Heart right ventricle (tissue), 16 donors: ENCODE data around the gene BICDL1. TPM values are rescaled to one million over a fixed set of nuclear protein-coding genes. Genes with fewer than 3 reads are reported as not detected.

Source experiments
- ATAC-seq, 8 donors: fragments of 200-7000 bp; cut with Tn5 transposase; one replicate each; pipeline ENCODE4 v1.9.1; 2020; ENCODE audit warnings: mild to moderate bottlenecking in 8 of 8, moderate library complexity in 8 of 8, moderate number of reproducible peaks in 1 of 8
- DNase-seq, 2 donors: peaks; one replicate each; pipeline ENCODE4 v3.0.0-alpha.2; 2020
- H3K27ac ChIP-seq, 10 donors: fragments of 200-600 bp; sonication (generic) in 2 of 10; one replicate each; pipeline versions ENCODE4 v1.5.0 to v1.8.0; 2020 to 2022; ENCODE audit warnings: mild to moderate bottlenecking in 3 of 10
- H3K27me3 ChIP-seq, 7 donors: fragments of 200-600 bp; one replicate each; pipeline ENCODE4 v1.8.0; 2021 to 2022; ENCODE audit warnings: mild to moderate bottlenecking in 2 of 7
- H3K36me3 ChIP-seq, 9 donors: fragments of 200-600 bp; sonication (generic) in 1 of 9; one replicate each; pipeline versions ENCODE4 v1.5.0 to v1.8.0; 2020 to 2022; ENCODE audit warnings: mild to moderate bottlenecking in 2 of 9
- H3K4me1 ChIP-seq, 9 donors: fragments of 200-600 bp; sonication (generic) in 1 of 9; one replicate each; pipeline versions ENCODE4 v1.5.0 to v1.8.0; 2020 to 2022; ENCODE audit warnings: mild to moderate bottlenecking in 4 of 9
- H3K4me3 ChIP-seq, 10 donors: fragments of 200-600 bp; sonication (generic) in 2 of 10; one replicate each; pipeline versions ENCODE4 v1.5.0 to v1.8.0; 2020 to 2022; ENCODE audit warnings: mild to moderate bottlenecking in 7 of 10, moderate library complexity in 2 of 10
- H3K9me3 ChIP-seq, 11 donors: fragments of 200-600 bp in 10 of 11; sonication (generic) in 2 of 11; one replicate each; pipeline versions ENCODE4 v1.5.0 to v1.8.0; 2013 to 2022; ENCODE audit warnings: mild to moderate bottlenecking in 2 of 11, control low read depth in 1 of 11, moderate library complexity in 1 of 11
- CTCF ChIP-seq, 9 donors: fragments of 200-600 bp; sonication (generic) in 2 of 9; IDR thresholded peaks; one replicate each; pipeline versions ENCODE4 v1.5.0 to v1.8.0; 2021 to 2022; ENCODE audit warnings: antibody characterized with exemption in 9 of 9, mild to moderate bottlenecking in 5 of 9, moderate library complexity in 1 of 9
- WGBS, 2 donors: extraction: QIAGEN DNeasy Blood & Tissue Kit; methylation state at CpG; one replicate each; pipeline ENCODE4 v1.1.7; 2013; ENCODE audit warnings: inconsistent platforms in 1 of 2; 5-methylcytosine and 5-hydroxymethylcytosine counted together
- intact Hi-C, 10 donors: fragments of 100-400 bp; cut with DNase I; formaldehyde crosslinking; loops; one replicate each; pipeline versions ENCODE4 v1.11.1 to v1.14.2; 2022
- polyA plus RNA-seq, 2 donors: library from polyadenylated mRNA; stranded (reverse); fragments of 200-250 nt; gene quantifications; one replicate each; pipeline ENCODE4 v1.2.3, GENCODE V29; 2013
- total RNA-seq, 10 donors: library from RNA; stranded (reverse); fragmentation: NEBNext Ultra II Directional in 3 of 10; extraction: Animal tissue kit (Norgen Biotek cat#: 25700) in 3 of 10; gene quantifications; one replicate each; pipeline versions ENCODE4 v1.2.1 to v1.2.4, GENCODE V29; 2021 to 2023
- donor health status: Arrhythmogenic right ventricular cardiomyopathy.
- donor health status: ischemic (EF 13 %, LVEDD 7.1; RV severe dilation, severe dysfunction).
- donor health status: healthy with polysubstance abuse.
- donor health status: DM: no; HTN: yes; CAD: no.
- donor health status: DM: no; HTN: no; CAD: no.
- donor health status: ischemic (EF 25% LVEDD 6.9; RV normal size, moderate dysfunction).
- donor health status: ischemic (EF 25% LVEDD 5.7; RV mildly dilated, moderate dysfunction).
- donor health status: healthy.
- donor health status: DM: yes; HTN: yes; CAD: no.
- donor health status: Ischemic cardiomyopathy.
- donor health status: ischemic (EF 35%, LVEDD 5.7; RV mildly dilated, moderate dysfunction).
- donor health status: nonischemic (EF 11% LVEDD 7.7; RV severe dilation, severe dysfunction).
- donor health status: DM: yes; HTN: yes; CAD: no.
- donor health status: PGD.
- donor health status: ischemic (EF 29% LVEDD 5.4; RV normal size, mild dysfunction).
- donor health status: nonischemic (EF 23%, LVEDD 6.1; RV moderate dilation, normal function).

BICDL1 gene
- total and polyA plus RNA-seq, 12 donors: 0.10 to 1.5 (median 0.34) TPM; not detected in 2

- Histone ChIP-seq H3K4me3 (no peak overlapping the region), H3K9me3 (no peaks in the 10 kb centered on the region), H3K4me1 (peaks cover 0 to 17% (median 4%) of the 10 kb centered on the region in 9 donors), H3K36me3 (no peaks in the 10 kb centered on the region), H3K27me3 (peaks cover 0 to 37% (median 16%) of the 10 kb centered on the region in 7 donors), H3K27ac (no peak overlapping the region)
- DNase-seq (no peak), ATAC-seq (no peak)
- intact Hi-C loops: no loop called here
- WGBS, 2 donors: 60 to 68% methylated on average over 5 of the region's 5 CpGs
- no peak for TF ChIP-seq CTCF (IDR thresholded peaks at IDR 0.05)
Measured at GRCh38 chr12:120060717-120061116, 71.7 kb downstream of the BICDL1 start.

- Histone ChIP-seq H3K27ac (no peak overlapping the region), H3K4me3 (no peak overlapping the region), H3K4me1 (peaks cover 0 to 18% (median 4%) of the 10 kb centered on the region in 9 donors), H3K9me3 (no peaks in the 10 kb centered on the region), H3K27me3 (peaks cover 0 to 37% (median 16%) of the 10 kb centered on the region in 7 donors), H3K36me3 (no peaks in the 10 kb centered on the region)
- DNase-seq (no peak), ATAC-seq (no peak)
- 83 to 87% methylated on average over 10 of the region's 10 CpGs for WGBS, 2 donors
- TF ChIP-seq CTCF (IDR thresholded peaks at IDR 0.05): no peak
- intact Hi-C loops: no loop called here
Measured at GRCh38 chr12:120061575-120062214, 72.7 kb downstream of the BICDL1 start.

GRCh38 chr12:120062976-120063579 lies 74.0 kb downstream of the BICDL1 start:
- no peak for ATAC-seq

More at GRCh38 chr12:120062976-120063579, 74.0 kb downstream of the BICDL1 start:
- H3K36me3 ChIP-seq: no peaks in the 10 kb centered on the region
- WGBS, 2 donors: 85 to 91% methylated on average over 3 of the region's 3 CpGs
- no peak for DNase-seq
- H3K27ac ChIP-seq: no peak overlapping the region
- intact Hi-C loops: no loop called here
- H3K27me3 ChIP-seq: peaks cover 0 to 35% (median 16%) of the 10 kb centered on the region in 7 donors
- H3K9me3 ChIP-seq: no peaks in the 10 kb centered on the region
- no peak overlapping the region for H3K4me3 ChIP-seq
- TF ChIP-seq CTCF (IDR thresholded peaks at IDR 0.05): no peak
- peaks cover 0 to 27% (median 4%) of the 10 kb centered on the region in 9 donors for H3K4me1 ChIP-seq
